DMS 273 treated with DMSO at 0.1 percent for 48 hours (cell line): ENCODE data around the gene RAB5A.
"Not testable (repeated sequence)": the region's sequence is repeated elsewhere in the genome, so short reads cannot be mapped to it uniquely, and the experiment has no call there.

Experiments used
- DNase-seq: peaks from one replicate; lab custom pipeline; 2025; lab: John Stamatoyannopoulos, UW

RAB5A gene

DNA sequence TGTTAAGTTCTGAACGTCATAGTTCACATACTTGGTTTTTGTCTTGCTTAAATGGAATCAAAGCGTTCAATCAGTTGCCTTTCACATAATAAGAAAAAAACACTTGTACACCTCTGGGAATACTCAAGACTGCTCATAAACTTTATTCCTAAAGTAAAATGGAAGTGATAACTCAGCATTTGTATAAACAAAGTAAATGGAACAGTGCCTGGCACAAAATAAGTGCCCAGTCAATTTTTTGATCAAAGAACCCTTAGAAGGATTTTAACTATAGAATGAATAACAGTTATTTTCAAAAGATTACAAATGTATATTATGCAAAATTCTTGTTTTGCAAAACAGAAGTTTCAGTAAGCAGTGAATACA, 1.3 kb downstream of the RAB5A start:
- no peak for DNase-seq

DNA sequence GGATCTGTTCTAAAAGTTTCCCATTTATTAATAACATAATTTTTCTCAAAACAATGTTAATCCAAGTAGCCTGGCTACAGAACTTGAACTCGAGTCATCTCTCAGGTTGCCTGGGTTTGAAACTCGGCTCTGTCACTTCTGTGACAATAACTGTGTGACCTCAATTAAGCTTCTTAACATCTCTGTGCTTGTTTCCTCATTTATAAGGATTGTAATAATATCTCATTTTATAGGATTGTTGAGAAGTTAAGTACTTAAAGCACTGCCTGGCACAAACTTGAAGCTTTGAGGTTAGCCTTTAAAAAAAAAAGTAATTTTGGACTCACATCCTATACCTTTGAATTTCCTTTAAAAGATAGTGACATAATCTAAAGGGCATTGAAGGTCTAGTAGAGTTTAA, 3.4 kb downstream of the RAB5A start:
- DNase-seq, result no peak

DNA sequence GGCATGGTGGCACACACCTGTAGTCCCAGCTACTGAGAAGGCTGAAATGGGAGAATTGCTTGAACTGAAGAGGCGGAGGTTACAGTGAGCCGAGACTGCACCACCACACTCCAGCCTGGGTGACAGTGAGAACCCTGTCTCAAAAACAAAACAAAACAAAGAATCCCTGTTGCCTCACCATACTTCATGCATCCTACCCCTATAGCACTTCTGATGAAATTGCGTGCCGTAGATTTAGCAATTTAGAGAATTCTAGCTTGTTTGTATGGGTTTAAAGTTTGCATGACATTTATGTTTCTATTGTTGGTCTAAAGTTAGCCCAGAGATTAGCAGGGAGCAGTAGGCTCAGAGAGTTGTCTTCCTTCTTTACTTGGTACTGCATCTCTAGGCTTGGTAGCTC, 7.8 kb downstream of the RAB5A start:
- no peak for DNase-seq

DNA sequence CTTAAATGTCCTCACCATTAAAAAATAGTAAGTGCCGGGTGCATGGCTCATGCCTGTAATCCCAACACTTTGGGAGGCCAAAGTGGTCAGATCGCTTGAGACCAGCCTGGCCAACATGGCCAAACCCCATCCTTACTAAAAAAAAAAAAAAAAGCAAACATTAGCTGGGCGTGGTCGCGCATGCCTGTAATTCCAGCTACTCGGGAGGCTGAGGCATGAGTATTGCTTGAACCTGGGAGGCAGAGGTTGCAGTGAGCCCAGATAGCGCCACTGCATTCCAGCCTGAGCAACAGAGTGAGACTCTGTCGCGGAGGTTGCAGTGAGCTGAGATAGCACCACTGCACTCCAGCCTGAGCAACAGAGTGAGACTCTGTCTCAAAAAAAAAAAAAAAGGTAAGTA, 10.5 kb downstream of the RAB5A start:
- DNase-seq, result not testable (repeated sequence)

DNA sequence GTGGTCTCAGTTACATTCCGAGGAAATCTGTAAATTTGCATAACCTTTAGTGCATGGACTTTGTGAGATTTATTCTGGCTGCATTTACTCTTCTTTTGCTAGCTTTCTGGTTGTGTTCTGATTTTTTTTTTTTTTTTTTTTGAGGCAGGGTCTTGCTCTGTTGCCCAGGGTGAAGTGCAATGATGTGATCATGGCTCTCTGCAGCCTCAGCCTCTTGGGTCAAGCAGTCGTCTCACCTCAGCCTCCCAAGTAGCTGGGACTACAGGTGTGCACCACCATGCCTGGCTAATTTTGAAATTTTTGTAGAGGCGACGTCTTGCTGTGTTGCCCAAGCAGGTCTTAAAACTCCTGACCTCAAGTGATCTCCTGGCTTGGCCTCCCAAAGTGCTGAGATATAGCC, 12.6 kb downstream of the RAB5A start:
- DNase-seq, result no peak

DNA sequence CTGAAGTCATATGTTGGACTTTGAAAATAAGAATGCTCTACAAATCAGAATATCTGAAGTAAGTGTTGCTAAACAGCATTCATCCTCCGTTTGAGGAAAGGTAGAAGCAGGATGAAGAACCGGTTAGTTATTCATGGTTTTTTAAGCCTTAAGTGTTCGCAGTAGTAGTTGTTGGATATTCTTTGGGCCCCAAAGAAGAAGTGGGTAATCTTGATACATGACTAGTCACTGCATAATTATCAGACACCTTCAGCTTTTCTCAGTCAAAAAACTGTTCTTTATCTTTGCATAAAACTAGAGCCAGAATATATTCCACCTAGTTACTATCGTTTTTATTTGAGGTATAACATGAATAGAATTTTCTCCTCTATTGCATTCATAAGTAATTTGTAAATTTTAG, 13.8 kb downstream of the RAB5A start:
- DNase-seq, result no peak

DNA sequence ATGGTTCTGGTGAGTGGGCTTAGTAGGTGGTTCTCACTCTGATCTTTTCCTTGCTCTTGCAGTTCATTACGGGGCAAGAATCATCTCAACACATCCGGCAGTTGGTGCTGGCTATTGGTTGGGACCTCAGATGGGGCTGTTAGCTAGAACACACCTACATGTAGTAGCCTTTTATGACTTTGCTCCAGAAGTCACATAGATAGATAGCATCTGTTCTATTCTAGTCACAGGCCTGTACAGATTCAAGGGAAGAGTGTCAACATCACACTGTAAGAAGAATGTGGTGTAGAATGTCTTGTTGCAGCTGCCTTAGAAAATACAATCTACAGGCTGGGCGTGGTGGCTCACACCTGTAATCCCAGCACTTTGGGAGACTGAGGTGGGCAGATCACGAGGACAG, 15.1 kb downstream of the RAB5A start:
- DNase-seq, result no peak

DNA sequence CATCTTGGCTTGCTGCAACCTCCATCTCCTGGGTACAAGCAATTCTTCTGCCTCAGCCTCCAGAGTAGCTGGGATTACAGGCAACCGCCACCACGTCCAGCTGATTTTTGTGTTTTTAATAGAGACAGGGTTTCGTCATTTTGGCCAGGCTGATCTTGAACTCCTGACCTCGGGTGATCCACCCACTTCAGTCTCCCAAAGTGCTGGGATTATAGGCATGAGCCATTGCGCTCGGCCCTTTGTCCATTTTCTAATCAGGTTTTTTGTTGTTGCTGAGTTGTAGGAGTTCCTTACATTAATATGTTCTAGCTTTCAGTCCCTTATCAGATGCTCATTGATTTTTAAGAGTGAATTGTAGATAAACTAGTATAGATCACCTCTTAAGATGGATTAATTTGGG, 20.3 kb downstream of the RAB5A start:
- DNase-seq, result no peak

DNA sequence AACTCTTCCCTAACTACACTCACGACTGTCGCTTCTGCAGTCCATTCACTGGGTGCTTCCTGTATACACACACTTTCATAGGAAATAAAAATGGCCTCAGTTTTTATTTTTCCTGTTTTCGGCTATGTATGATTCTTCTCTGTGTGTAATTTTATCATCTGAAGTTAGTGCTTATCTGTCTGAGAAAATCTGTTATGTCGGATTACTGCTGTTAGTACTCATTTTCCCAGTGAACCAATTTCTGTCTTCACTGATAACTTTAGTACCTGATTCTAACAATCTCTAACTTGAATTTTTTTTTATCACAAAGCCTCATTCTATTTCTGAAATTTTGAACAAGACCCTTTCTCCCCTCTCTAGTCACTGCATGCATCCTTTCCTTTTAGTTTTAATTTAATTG, 20.9 kb downstream of the RAB5A start:
- DNase-seq, result no peak

DNA sequence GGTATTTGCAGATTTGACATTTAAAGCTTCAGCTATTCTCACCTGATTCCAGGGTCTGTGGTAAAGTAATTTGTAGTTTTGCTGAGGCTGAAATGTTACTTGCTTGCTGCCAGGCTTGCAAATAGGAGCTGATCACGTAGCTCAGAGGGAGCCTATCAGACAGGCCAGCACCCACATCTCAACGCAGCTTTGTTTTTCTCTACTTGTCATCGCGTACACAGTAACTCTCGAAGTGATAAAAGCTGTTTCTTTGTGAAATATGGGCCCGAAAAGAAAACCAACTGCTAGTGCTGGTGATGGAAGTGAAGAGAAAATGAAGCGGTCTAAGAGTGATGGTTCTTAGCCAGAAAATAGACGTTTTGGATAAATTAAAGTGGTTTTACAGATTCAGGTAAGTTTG, 23.4 kb downstream of the RAB5A start:
- no peak for DNase-seq

DNA sequence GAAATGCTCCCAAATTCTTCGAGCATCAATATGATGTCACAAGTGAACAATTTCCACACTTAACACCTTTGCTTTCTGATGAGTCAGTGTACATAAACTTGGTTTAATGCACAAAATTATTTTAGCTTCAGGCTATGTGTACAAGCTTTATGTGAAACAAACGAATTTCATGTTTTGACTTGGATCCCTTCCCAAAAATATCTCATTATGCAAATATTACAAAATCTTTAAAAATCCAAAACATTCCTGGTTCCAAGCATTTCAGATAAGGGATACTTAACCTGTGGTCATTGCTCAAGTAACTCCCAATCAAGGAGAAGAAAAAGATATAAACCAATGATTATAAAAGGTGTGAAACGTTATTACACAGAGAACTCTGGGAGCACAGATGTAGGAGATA, 25.2 kb downstream of the RAB5A start:
- no peak for DNase-seq

DNA sequence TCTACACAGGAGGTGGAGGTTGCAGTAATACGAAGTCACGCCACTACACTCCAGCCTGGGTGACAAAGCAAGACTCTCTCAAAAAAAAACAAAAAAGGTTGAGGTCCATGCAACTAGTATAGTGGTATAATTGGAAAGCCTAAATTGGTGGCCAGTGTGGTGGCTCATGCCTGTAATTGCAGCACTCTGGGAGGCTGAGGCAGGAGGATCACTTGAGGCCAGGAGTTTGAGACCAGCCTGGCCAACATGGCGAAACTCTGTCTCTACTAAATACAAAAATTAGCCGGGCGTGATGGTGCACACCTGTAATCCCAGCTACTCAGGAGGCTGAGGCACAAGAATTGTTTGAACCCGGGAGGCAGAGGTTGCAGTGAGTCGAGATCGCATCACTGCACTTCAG, 42.0 kb downstream of the RAB5A start:
- not testable (repeated sequence) for DNase-seq

DNA sequence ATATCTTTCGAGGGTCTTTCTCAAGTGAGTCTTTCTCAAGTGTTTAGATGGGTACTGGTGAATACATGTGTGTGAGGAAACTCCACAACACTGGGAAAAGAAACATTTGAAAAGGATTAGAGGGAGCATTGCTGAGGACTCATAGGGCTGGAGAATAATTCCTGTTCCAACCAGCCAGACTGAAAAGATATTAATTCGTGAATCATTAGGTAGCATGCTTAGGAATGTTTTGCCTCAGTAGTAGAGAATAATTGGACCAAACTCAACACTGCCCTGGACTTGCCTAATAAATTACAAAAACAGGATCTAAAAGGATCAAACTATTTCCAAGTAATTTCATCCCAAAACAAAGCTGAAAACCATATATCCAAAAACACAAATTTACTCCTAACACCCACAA, 47.9 kb downstream of the RAB5A start:
- DNase-seq, result no peak

DNA sequence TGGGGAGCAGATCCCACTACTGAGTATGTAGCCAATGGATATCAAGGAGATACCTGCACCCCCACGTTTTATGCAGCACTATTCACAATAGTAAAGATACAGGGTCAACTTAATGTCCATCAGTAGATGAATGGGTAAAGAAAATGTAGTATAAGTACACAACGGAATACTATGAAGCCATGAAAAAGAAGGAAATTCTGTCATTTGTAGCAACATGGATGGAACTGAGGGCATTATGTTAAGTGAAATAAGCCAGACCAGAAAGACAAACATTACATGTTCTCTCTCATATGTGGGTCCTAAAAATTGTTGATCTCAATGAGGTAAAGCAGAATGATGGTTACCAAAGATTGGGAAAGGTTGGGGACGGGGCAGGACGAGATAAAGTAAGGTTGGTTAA, 50.6 kb downstream of the RAB5A start:
- DNase-seq, result no peak

DNA sequence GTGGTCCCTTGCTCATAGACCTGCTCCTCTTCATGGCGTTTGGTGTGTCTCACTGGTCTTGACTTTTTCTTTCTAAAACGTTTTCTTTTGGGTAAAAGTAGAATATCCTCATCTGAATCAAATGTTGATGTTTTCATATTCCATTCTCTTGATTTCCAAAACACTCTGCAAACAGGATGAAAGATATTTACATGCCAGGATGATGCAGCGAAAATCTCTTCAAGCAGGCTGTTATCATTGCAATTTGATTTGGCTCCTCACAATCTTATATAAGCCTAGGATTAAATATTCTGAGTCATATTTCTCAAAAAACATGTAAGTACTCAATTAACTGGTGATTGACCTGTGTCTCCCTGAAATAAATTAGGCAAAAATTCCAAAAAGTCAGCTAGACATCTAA, 55.0 kb downstream of the RAB5A start:
- no peak for DNase-seq

DNA sequence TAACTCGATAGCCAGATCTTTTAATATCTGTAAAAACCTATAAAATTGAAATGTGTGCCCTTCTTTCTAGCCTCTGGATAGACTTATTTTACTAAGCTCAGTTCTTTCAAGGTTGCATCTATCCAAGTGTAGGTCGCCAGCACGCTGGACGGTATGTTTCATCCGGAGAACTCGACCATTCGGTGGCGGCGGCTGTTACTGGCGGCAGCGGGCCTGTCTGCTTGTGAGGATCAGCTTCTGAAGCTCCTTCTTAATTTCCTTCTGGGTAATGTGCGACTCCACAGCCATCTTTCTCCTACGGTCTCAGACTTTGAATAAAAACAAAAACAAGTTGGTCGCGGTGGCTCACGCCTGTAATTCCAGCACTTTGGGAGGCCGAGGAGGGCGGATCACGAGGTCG, 61.1 kb downstream of the RAB5A start:
- DNase-seq, result no peak

DNA sequence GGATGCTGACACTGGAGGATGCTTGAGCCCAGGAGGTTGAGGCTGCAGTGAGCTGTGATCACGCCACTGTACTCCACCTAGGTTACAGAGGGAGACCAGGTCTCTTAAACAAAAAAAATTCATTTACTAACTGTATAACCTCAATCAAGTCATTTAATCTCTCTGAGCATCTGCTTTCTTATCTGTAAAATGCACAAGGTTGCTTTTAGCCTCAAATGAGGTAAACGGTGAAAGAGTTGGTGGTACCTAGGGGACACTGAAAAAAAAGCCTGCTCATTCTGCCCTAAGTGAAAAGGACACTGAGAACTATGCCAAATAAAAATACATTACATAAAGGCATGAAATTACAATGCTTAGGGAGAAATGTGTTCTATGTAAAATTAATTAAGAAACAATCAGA, 61.7 kb downstream of the RAB5A start:
- no peak for DNase-seq

DNA sequence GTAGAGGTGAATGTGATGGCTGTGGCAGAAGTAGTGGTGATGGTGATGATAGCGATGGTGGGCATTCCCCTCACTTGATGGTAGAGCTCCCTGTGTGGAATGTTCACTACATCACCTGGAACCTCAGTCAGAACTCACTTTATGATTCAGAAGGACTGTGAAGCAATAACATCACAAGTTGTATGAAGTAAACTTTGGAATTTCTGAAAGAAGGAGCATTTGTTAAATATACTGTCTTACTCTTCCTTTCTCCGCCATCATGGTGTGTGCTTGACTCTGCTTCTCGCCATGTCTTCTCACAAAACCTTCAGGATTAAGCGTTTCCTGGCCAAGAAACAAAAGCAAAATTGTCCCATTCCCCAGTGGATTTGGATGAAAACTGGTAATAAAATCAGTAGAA, 65.3 kb downstream of the RAB5A start, which contains the start of gene PP2D1:
Gene PP2D1 (minus strand): TSS at position 101 of the 400 bp plus-strand sequence. CDS start 192 bp downstream, outside the sequence.
- no peak for DNase-seq

DNA sequence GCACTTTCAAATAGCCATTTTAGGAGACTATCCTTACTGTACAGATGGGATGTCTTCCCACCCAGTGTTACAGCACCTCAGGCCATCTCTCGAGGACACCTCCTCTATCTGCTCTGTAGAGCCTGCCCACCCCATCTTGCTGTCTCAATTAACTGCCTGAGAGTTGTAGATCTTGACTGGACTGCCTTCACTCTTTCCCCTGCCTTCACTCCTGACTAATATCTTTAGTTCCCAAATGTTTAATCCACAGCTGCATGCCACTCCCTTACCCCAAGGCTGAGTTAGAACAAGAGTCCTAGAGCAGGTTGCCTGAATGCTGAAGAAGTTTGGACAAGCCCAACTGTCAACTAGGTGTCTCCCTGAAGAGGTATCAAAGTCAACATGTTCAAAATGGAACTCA, 66.5 kb downstream of the RAB5A start:
- no peak for DNase-seq

DNA sequence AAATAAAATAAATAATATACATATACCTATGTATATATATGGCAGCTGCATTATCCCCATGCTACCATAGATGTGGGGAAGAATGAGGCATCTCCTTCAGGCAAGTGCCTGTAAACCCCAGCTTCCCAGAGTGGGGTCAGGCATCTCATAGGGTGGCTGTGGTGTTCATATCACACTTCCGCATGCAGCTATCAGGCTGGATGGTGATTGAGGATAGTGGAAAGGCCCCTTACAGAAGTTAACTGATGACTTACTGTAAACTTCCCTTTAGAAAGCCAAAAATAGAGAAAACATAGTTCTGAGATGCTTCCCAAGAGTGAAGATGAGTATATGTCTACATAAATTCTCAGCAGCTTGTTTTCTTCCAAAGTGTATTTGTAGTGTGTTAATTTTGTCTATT, 68.6 kb downstream of the RAB5A start:
- no peak for DNase-seq

DNA sequence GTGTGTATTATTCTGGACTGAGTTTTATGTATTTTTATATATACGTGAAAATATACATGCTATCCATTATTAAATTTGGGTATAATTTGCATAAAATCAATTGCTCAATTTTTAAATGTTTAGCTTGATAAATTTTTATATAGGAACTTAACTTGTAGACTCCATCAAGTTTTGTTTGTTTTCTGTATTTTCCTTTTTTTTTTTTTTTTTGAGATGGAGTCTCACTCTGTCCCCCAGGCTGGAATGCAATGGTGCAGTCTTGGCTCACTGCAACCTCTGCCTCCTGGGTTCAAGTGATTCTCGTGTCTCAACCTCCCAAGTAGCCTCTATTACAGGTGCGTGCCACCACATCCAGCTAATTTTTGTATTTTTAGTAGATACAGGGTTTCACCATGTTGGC, 69.2 kb downstream of the RAB5A start:
- DNase-seq, result not testable (repeated sequence)

DNA sequence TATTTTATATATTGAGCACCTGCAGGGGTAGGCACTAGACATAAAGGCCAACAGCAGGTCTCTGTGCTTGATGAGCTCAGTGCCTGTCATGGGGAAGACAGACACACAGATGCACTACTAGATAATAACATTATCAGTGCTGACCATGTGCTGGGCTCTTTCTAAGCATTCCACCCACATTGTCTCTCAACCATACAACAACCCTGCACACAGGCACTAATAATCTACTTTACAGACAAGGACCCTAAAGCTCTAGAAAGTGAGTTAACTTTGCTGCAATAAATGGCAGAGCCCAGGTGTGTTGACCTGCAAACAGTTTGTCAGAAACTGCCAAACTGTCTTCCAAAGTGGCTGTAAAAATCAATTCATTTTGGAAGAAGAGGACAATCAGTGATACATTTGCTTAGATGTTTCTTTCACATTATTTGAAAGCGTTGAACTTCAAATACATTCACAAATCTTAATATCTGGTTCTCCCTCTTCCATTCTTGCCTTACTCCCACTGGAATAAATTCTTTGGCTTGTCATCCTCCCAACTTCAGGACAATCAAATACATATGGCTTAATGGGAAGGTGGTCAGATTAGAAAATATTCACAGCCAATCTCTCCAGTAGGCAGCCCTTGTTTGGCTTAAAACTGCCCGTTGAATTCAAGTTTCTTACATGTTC, 76.2 kb downstream of the RAB5A start:
- no peak for DNase-seq

DNA sequence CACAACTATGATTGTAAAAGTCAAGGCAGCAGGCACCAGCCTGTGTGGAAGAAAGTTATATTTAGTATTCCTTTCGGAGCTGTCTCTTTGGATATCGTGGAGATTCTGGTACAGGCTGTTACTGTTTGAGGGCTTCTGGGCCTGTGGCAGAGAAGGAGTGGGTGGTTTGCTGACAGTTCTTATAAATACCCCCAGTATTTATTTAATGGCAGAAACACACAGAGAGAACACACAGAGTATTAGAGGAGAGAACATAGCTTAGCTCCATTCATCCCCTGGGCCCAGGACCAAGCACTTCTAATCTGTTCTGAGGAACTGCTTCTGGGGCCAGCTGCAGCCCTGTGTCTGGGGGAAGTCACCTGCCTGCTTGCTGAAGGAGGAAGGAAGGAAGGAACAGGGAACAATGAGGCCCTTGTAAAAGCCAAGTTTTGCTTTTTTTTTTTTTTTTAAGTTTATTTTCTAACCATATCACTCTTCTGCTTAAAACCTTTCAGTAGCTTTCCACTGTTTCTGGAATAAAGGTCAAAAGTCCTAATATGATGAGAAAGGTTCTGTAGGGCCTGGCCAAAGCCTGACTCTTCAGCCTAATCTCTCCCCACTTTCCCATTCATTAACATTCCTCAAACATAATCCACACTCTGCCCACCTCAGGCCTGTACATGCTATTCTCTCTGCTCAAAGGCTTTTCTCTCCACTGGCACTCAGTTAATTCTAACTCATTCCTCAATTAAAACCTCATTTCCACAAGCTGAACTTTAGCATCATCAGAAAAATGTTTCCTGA, 76.9 kb downstream of the RAB5A start:
- DNase-seq, result no peak

DNA sequence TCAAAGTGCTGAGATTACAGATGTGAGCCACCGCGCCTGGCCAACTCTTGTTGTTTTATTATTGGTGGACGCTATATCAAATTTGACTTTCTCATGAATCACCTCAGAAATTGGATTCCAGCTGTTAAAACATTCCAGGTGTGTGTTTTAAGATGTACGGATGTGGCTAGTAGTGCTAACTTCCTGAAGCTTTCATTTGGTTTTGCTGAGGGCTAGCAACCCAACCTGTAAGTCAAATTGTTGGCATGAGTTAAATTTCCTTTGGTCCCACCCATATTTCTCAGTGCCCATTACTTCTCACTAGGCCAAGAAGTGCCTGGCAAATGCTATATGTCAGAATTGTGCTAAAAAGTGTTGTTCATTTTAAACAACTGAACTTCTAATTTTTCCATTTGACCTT, 80.2 kb downstream of the RAB5A start:
- DNase-seq, result no peak
